Neuron (in vitro differentiated cells): Measurements from ENCODE around the gene E2F4.

Source experiments
- H2AFZ ChIP-seq: one replicate; pipeline ENCODE4 v1.6.1; 2013; ENCODE audit warnings: low read depth, mild to moderate bottlenecking, inconsistent platforms, low read length, moderate library complexity
- H3K27me3 ChIP-seq: one replicate; pipeline ENCODE4 v1.6.1; 2013; ENCODE audit warnings: low read length; ENCODE audit not compliant: insufficient read depth
- H3K36me3 ChIP-seq: one replicate; pipeline ENCODE4 v1.6.1; 2013; ENCODE audit warnings: low read length; ENCODE audit not compliant: insufficient read depth
- H3K4me1 ChIP-seq: one replicate; pipeline ENCODE4 v1.6.1; 2013; ENCODE audit warnings: low read length; ENCODE audit not compliant: insufficient read depth
- H3K4me3 ChIP-seq: 2 replicates; pipeline ENCODE4 v1.5.1; 2013; ENCODE audit warnings: mild to moderate bottlenecking, low read length, moderate library complexity
- H3K9me3 ChIP-seq: one replicate; pipeline ENCODE4 v1.6.1; 2013; ENCODE audit warnings: low read length

Gene E2F4

DNA sequence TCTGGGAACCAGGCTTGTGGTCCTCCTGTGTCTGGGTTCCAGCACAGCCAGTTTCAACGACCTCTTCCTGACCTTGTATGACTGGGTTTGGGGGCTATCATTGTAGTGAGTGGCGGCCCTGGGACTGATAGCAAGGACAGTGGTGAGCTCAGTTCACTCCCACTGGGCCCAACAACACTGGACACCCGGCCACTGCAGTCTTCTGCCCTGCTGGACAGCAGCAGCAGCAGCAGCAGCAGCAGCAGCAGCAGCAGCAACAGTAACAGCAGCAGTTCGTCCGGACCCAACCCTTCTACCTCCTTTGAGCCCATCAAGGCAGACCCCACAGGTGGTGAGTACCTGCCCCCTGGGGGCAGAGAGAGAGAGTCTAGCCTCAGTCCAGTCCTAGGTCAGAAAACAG, 3.7 kb downstream of the E2F4 start:
- H3K4me3 ChIP-seq, result no peak overlapping the region
- no peaks in the 10 kb centered on the region for H3K27me3 ChIP-seq
- no peaks in the 10 kb centered on the region for H3K9me3 ChIP-seq
- H3K4me1 ChIP-seq, result peaks cover 18% of the 10 kb centered on the region
- H3K36me3 ChIP-seq, result peaks cover 61% of the 10 kb centered on the region
- no peak overlapping the region for H2AFZ ChIP-seq

DNA sequence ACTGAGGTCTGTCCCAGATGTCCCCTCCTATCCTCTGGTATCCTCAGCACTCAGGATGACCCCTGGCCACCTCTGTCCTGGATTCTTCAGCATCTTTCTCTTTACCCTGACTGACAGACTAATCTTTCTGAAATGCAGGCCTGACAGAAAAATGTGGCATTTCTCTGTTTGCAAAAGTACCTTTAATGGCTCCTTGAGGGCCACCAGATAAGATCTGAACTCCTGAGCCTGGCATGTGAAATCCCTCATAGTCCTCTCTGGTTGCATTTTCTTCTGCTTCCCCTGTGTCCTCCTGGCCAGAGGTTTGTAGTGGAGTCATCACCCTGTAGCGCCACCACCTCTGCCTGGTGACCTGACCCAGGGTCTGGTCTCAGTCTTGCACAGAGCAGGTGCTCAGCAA, 4.9 kb downstream of the E2F4 start:
- Histone ChIP-seq H3K4me1 (peaks cover 13% of the 10 kb centered on the region), H3K36me3 (peaks cover 69% of the 10 kb centered on the region), H3K27me3 (no peaks in the 10 kb centered on the region), H3K9me3 (no peaks in the 10 kb centered on the region), H3K4me3 (no peak overlapping the region), H2AFZ (no peak overlapping the region)

DNA sequence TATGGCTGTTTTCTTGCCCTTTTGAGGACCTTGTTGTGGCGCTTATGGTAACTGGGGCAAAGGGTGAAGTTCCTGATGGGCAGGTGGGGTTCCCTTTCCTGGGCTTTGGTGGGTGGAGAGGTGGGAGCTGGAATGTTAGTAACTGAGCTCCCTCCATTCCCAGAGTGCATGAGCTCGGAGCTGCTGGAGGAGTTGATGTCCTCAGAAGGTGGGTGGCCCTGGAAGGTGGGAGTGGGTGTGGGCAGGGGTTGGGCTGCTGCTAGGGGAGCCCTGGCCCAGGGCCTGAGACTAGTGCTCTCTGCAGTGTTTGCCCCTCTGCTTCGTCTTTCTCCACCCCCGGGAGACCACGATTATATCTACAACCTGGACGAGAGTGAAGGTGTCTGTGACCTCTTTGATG, 5.7 kb downstream of the E2F4 start:
- H3K36me3 ChIP-seq, result peaks cover 72% of the 10 kb centered on the region
- peaks cover 10% of the 10 kb centered on the region for H3K4me1 ChIP-seq
- H3K4me3 ChIP-seq, result no peak overlapping the region
- no peaks in the 10 kb centered on the region for H3K9me3 ChIP-seq
- no peaks in the 10 kb centered on the region for H3K27me3 ChIP-seq
- no peak overlapping the region for H2AFZ ChIP-seq

DNA sequence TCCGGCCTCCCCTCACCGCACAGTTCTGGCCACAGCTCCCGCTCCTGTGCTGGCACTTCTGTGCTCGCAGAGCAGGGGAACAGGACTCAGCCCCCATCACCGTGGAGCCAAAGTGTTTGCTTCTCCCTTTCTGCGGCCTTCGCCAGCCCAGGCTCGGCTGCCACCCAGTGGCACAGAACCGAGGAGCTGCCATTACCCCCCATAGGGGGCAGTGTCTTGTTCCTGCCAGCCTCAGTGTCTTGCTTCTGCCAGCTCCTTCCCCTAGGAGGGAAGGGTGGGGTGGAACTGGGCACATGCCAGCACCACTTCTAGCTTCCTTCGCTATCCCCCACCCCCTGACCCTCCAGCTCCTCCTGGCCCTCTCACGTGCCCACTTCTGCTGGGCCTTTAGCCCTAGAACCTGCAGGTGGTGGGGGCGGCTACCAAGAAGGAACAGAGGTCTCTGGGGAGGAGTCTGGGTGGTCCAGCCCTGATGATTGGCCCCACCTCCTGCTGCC, 6.3 kb downstream of the E2F4 start:
- Histone ChIP-seq H2AFZ (no peak overlapping the region), H3K4me3 (no peak overlapping the region), H3K36me3 (peaks cover 76% of the 10 kb centered on the region), H3K27me3 (no peaks in the 10 kb centered on the region), H3K9me3 (no peaks in the 10 kb centered on the region), H3K4me1 (peaks cover 4% of the 10 kb centered on the region)

DNA sequence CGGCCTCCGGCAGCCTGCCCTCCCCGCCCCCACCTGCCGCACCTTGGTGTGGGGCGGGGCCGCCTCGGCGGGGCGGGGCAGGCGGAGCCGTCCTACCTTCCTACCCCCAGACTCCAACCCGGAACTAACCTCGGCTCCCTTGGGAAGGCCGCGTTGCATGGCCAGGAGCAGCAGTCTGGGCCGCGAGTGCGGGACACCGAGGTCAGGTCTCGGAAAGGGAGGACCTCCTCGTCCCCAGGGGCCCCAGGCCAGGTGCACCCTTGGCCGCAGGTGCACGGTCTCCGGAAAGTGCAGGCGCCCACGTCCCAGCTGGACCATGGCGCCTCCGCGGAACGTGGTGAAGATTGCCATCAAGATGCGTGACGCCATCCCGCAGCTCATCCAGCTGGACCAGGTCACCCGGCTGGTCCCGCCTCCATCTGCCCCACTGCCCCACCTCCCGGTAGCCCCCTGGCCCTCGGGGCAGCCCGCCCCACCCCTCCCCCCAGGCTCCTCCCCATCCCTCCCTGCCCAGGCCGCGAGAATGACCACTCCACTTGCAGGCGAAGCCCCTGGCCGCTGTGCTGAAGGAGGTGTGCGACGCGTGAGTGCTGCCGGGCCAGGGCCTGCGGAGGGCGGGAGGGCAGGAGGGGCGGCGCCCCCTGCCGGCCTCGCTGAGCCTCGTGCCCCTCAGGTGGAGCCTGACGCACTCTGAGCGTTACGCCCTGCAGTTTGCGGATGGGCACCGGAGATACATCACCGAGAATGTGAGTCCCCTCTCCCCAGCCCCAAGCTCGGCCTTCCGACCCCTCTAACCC, 7.3 kb downstream of the E2F4 start, which contains the start of gene ELMO3:
Gene ELMO3, plus strand, starts transcription at position 121 of the 797 bp plus-strand sequence. Its CDS starts 196 bp downstream, at position 317.
- peaks cover 78% of the 10 kb centered on the region for H3K36me3 ChIP-seq
- H3K27me3 ChIP-seq, result no peaks in the 10 kb centered on the region

DNA sequence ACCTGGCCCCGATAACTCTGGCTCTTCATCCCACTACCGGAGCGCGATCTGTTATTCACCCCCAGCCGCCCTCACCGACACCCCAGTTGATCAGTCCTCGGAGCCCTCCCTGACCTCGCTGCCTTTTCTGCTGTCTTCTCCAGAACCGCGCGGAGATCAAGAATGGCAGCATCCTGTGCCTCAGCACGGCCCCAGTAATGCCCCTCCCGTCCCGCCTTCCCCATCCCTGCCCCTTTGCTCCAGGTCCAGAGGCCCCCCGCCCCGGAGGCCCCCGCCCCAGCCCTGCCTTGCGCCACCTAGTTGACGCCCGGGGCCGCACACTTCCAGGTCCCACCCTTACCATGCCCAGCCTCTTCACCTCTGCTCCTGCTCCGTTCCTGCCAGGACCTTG, 7.8 kb downstream of the E2F4 start:
- no peaks in the 10 kb centered on the region for H3K27me3 ChIP-seq
- peaks cover 74% of the 10 kb centered on the region for H3K36me3 ChIP-seq
- H3K4me1 ChIP-seq, result no peaks in the 10 kb centered on the region
- H2AFZ ChIP-seq, result no peak overlapping the region
- H3K4me3 ChIP-seq, result no peak overlapping the region
- H3K9me3 ChIP-seq, result no peaks in the 10 kb centered on the region

More for the DNA sequence above, 7.3 kb downstream of the E2F4 start, which contains the start of gene ELMO3:
- Histone ChIP-seq H3K4me3 (no peak within 1 kb of the TSS), H3K9me3 (no peaks in the 10 kb centered on the region), H2AFZ (no peak within 1 kb of the TSS), H3K4me1 (no peaks in the 10 kb centered on the region)

DNA sequence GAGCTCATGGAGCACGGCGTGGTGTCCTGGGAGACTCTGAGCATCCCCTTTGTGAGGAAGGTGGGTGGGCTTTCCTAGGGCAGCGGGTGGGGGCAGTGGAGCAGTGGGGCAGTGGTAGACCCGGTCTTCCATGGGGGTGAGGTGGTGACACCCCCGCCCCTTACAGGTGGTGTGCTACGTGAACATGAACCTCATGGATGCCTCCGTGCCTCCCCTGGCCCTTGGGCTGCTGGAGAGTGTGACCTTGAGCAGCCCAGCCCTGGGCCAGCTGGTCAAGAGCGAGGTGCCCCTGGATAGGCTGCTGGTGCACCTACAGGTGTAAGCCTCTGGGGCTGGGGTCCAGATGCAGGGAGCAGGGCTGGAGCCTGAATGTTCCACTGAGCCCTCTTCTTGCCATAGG, 8.5 kb downstream of the E2F4 start:
- H3K36me3 ChIP-seq, result peaks cover 67% of the 10 kb centered on the region
- H3K4me3 ChIP-seq, result no peak overlapping the region
- no peaks in the 10 kb centered on the region for H3K9me3 ChIP-seq
- H3K4me1 ChIP-seq, result no peaks in the 10 kb centered on the region
- no peaks in the 10 kb centered on the region for H3K27me3 ChIP-seq
- H2AFZ ChIP-seq, result no peak overlapping the region

DNA sequence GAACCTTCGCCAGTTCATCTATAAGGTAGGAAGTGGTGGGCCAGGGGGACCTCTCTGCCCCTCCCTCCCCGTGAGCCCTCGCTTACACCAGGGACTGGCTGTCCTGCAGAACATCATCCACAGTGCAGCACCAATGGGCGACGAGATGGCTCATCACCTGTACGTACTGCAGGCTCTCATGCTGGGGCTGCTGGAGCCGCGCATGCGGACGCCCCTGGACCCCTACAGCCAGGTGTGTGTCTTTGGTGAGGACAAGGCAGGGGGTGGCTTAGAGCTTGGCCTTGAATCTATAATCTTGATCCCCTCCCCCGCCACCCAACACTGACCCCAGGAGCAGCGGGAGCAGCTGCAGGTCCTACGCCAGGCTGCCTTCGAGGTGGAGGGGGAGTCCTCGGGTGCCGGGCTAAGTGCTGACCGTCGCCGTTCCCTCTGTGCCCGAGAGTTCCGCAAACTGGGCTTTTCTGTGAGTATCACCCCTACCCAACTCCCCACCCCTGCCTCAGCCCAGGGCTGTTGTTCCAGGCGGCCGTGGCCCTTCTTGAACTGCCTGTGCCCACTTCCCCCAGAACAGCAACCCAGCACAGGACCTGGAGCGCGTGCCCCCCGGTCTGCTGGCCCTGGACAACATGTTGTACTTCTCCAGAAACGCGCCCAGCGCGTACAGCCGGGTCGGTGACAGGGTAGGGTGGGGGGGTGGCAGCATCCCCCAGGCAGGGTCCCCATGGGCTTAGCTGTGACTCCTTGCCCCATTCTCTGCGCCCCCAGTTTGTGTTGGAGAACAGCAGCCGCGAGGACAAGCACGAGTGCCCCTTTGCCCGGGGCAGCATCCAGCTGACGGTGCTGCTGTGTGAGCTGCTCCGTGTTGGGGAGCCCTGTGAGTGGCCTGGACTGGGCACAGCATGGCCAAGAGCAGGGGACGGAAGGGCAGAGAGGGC, 9.7 kb downstream of the E2F4 start:
- H3K36me3 ChIP-seq, result peaks cover 56% of the 10 kb centered on the region
- H3K4me1 ChIP-seq, result peaks cover 1% of the 10 kb centered on the region
- H3K9me3 ChIP-seq, result no peaks in the 10 kb centered on the region
- no peaks in the 10 kb centered on the region for H3K27me3 ChIP-seq
- H3K4me3 ChIP-seq, result no peak overlapping the region
- no peak overlapping the region for H2AFZ ChIP-seq

DNA sequence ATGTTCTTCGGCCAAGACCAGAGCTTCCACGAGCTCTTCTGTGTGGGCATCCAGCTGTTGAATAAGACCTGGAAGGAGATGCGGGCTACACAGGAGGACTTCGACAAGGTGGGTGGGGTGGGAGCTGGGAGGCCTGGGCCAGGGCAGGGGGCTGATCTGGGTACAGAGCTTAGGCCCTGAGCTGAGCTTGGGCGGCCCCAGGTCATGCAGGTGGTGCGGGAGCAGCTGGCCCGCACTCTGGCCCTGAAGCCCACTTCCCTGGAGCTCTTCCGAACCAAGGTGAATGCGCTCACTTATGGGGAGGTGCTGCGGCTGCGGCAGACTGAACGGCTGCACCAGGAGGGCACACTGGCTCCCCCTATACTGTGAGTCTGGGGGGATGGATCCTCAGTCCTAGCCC, 10.5 kb downstream of the E2F4 start:
- peaks cover 8% of the 10 kb centered on the region for H3K4me1 ChIP-seq
- no peaks in the 10 kb centered on the region for H3K27me3 ChIP-seq
- H3K36me3 ChIP-seq, result peaks cover 49% of the 10 kb centered on the region
- H2AFZ ChIP-seq, result no peak overlapping the region
- no peak overlapping the region for H3K4me3 ChIP-seq
- H3K9me3 ChIP-seq, result no peaks in the 10 kb centered on the region

DNA sequence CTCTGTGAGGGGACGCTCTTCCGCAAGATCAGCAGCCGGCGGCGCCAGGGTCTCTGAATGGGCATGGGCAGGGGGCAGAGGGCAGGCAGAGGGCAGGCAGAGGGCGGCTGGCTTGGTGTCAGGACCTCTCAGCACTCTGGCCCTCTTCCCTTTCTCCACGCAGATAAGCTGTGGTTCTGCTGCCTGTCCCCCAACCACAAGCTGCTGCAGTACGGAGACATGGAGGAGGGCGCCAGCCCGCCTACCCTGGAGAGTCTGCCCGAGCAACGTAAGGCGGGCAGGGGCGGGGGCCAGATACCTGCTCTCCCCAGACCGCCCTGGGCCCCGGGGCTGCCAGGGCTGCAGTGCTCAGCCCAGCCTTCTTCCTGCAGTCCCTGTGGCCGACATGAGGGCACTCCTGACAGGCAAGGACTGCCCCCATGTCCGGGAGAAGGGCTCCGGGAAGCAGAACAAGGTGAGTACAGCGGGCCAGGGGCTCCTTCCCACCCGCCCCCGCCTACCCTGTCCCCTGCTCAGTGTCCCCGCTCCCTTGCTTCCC, 11.1 kb downstream of the E2F4 start:
- H3K4me3 ChIP-seq, result no peak overlapping the region
- H3K36me3 ChIP-seq, result peaks cover 46% of the 10 kb centered on the region
- H3K27me3 ChIP-seq, result no peaks in the 10 kb centered on the region
- H3K9me3 ChIP-seq, result no peaks in the 10 kb centered on the region
- no peak overlapping the region for H2AFZ ChIP-seq
- H3K4me1 ChIP-seq, result peaks cover 8% of the 10 kb centered on the region

DNA sequence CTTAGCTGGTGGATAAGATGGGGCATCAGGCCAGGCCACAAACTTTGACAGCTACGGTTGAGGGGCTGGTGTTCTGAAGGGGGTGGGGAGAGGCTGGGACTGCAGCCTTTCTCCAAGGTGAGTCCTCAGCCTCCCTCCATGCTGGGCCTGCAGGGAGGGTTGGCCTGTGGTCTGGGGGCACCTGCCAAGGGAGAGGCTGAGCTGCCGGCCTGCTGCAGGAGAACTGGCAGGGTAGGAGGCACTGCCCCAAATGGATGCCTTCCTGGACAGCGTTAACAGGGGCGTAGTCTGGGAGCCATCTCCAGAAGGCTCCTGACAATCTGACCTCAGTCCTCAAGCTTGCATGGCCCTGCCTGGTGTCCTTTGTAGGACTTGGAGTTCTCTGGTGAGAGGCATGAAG, 12.1 kb downstream of the E2F4 start:
- Histone ChIP-seq H3K36me3 (peaks cover 36% of the 10 kb centered on the region), H2AFZ (no peak overlapping the region), H3K4me1 (peaks cover 8% of the 10 kb centered on the region), H3K27me3 (no peaks in the 10 kb centered on the region), H3K4me3 (no peak overlapping the region), H3K9me3 (no peaks in the 10 kb centered on the region)

DNA sequence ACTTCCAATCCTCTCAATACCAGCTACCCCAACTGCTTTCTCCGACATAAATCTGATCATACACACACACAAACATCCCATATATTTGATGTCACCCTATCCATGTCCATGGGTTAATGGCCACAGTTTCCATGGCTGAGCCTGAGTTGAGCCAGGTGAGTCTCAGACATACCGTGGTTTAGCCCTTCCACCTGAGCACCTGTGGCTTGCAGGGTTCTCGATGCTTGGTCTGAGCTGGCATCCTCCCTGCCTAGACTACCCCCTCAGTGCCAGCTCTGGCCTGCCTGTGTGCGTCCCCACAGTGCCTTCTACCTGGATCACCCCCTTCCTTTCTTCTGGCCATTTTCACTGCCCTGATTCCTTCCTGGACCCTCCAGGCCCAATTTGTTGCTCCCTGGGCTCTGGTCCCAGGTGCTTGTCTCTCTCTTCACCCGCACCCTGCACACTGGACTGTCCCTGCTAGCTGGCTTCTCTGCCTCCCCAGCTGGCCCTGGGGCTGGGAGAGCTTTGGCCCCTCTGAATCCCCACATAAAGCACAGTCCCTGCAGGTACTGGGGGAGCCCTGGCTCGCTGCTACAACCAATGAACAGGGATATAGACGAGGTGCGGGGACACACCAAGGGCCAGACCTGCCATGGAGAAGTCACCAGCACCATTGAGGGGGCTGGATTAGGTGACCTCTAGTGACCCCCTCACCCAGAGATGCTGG, 14.3 kb downstream of the E2F4 start:
- H3K9me3 ChIP-seq, result no peaks in the 10 kb centered on the region
- H2AFZ ChIP-seq, result no peak overlapping the region
- no peak overlapping the region for H3K4me3 ChIP-seq
- H3K4me1 ChIP-seq, result peaks cover 8% of the 10 kb centered on the region
- H3K36me3 ChIP-seq, result peaks cover 32% of the 10 kb centered on the region
- no peaks in the 10 kb centered on the region for H3K27me3 ChIP-seq
